Right forelimb (tissue), 1 donor: Measurements from ENCODE around the gene TCEAL5.
"Not testable (repeated sequence)": the region's sequence is repeated elsewhere in the genome, so short reads cannot be mapped to it uniquely, and the experiment has no call there.

Experiments used
- DNase-seq: peaks from one replicate; pipeline ENCODE4 v3.0.0-alpha.2; 2018

Gene TCEAL5, protein sequence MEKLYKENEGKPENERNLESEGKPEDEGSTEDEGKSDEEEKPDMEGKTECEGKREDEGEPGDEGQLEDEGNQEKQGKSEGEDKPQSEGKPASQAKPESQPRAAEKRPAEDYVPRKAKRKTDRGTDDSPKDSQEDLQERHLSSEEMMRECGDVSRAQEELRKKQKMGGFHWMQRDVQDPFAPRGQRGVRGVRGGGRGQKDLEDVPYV

DNA sequence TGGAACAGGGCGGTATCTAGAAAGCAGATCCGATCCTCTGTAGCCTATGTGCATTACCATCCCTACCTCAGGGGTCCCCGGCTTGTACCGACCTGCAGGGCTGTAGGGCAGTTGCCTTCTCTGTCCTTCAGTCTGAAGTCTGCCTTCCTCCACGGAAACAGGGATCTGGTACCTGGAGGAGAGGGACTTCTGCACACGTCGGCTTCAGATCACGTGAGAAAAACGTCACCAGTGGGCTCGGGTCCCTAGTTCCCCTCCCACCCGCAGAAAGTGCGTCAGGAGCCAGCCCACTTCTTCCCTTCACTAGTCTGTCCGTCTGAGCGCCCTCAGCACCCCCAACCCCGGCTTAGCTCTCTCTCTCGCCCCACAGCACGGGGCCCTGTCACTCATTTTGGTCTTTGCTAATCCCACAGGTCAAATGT is at the start of gene TCEAL5:
TCEAL5 (minus strand) TSS at position 170 of the 422 bp plus-strand sequence. CDS start 2,187 bp downstream, outside the sequence.
- DNase-seq, result peak; percentile 71

DNA sequence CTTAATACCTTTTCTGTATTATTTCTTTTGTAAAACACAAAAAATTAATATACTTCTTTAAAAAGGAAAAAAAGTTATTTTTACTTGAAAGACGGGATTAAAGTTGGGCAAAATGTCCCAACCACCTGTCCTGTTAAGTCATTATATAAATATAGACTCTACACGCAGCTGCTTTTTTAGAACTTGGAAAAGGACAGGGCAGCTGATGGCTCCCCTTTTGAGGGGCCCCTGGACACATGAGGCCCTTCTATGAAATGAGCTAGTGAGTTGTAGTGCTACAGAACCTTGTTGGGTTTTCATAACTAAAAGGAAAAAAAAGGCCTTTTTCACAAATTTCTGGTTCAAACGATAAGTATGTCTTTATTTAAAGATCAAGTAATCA is 34.8 kb upstream of the TCEAL5 start:
- DNase-seq, result no peak

DNA sequence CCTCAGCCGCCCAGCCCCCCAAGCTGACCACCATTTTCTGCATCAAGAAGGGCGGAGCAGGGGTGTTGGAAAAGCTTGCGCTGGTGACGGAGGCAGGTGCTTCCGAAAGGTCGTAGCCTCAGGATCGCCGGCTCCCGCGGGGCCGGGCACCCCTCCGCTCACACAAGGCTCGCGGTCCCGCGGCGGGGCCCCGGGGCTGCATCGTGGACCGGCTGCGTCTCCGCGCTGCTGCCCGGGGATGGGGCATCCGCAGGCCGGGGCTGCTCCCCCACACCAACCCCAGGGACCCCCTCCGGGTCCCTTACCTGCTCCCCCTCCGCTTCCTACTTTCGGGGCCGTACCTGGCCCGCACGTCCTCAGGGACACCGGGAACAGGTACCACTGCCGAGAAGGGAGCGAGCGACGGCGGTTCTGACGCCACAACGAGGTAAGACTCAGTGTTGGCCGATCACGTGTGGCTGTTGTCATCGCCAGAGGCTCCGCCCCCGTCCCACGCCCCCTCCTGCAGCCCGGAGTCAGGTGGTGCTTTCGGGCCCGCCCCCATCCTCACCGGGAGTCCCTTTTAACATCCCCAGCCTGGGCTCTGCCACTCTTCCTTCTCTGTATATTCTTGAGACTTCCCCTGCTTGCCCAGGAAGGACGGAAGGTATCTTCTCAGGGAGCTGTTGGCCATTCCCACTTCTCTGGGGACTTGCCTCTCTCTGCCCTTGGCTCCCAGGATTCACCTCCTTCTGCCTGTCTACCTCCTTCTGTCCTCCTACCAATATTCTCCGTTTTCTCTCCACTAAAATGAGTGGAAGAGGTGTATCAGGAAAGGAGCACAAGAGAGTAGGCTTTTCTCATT is 34.2 kb upstream of the TCEAL5 start, which contains the start of gene BEX2:
BEX2 (minus strand) TSS at position 436 of the 844 bp plus-strand sequence. CDS start 1,014 bp downstream, outside the sequence.
- DNase-seq, result peak; percentile 50

DNA sequence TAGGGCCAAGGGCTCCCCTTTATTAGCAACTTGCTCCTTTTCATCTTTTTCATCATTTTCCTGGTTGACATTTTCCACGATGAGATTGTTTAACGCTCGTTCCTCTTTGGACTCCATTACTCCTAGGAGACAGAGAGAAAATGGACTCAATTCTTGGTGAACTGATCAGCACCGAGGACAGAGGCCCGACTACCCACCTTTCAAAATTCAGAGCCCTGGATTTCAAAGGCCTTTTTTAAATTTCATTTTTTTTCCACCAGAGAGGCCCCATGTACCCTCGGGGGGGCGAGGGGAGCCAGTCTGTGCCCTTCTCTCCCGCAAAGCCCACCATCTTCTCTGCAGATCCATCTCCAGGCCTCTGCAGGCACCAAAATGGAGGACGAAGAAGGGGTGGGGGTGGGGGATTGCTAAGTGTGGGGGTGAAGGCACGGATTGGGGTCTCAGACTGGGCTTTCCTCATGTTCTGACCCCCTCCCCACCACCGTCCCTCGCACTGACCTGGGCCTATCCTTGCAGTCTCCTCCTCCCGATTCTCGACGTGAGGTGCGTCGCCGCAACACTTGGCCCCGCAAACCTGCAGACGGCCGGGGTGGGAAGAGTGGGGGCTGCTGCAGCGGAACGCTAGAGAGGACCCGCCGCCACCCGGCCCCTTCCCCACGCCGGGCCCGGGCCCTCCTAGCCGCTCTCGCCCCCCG is 33.5 kb upstream of the TCEAL5 start:
- no peak for DNase-seq

DNA sequence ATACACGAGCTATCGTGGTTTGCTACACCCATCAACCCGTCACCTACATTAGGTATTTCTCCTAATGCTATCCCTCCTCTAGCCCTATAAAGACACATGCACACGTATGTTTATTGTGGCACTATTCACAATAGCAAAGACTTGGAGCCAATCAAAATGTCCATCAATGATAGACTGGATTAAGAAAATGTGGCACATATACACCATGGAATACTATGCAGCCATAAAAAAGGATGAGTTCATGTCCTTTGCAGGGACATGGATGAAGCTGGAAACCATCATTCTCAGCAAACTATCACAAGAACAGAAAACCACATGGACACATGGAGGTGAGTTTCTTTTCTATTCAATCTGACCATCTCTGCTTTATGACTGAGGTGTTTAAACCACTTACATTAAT is 29.1 kb upstream of the TCEAL5 start:
- not testable (repeated sequence) for DNase-seq

DNA sequence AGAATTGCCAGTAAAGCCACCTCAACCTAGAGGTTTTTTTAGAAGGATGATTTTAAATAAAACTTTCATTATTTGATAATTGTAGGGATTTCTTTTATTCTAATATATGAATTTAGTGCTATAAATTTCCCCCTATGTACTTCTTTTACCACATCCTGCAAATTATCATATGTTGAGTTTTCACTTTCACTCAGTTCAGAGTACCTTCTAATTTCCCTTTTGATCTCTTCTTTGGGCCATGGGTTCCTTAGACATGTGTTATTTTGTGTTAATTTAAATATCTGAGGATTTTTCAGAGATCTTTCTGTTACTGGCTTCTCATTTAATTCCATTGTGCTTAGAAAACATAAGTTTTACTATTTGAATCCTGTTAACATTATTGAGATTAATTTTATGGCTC is 28.2 kb upstream of the TCEAL5 start:
- DNase-seq, result no peak

DNA sequence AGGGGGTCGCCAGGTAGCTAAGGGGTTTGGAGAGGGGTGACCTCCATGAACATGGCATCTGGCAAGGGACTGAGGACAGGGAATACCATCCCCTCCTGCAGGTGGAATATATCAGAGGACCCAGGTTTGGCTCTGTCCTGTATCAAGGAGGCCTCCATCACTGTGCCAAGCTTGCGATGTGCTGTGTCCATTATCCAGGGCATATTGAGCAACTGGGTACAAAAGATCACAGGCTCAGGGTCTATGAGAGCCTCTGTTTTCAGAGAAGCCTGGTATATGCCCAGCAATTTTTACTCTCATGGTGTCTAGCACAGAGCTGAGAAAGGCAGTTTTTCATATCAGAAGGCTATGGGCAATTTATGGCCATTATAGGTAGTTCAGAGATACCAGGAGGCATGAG is 16.6 kb upstream of the TCEAL5 start:
- no peak for DNase-seq

DNA sequence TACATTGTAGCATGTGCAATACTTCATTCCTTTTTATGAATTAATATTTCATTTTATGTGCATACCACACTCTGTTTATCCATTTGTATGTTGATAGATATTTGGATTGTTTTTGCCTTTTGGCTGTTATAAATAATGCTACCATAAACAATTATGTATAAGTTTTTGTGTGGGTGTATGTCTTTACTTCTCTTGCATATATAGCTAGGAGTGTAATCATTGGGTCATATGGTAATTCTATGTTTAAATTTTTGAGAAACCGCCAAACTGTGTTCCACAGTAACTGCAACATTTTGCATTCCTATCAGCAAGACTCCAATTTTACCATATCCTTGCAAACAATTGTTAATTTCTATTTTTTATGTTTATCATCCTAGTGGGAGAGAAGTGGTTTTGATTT is 3.1 kb upstream of the TCEAL5 start:
- no peak for DNase-seq

DNA sequence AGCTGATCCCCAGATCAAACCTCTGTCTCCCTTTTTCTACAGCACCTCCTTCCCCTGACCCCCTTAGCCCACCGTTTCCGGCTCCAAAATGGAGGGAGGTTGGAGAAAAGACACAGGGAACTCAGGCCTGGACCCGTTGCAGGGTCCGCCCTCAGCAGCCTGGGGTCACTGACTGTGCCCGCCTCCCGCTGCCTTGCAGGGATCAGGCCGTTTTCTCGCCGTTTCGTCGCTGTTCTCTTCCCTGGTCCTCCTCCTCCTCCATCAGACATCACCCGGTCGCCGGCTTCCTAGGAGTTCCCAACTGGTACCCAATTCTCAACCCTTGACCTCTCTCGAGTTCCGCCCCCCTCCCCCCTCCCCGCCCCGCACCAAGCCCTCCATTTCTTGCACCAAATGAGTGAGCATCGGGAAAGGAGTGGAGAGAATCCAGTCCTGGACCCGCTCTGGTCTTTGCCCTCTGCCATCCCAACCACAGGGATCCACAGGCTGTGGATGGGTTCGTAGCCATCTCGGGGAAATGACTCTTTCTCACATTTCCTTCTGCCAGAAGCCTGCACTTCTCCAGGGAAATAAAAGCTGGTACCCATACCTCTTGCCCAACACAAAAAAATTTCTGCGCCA is 493 bp downstream of the TCEAL5 start:
- no peak for DNase-seq

DNA sequence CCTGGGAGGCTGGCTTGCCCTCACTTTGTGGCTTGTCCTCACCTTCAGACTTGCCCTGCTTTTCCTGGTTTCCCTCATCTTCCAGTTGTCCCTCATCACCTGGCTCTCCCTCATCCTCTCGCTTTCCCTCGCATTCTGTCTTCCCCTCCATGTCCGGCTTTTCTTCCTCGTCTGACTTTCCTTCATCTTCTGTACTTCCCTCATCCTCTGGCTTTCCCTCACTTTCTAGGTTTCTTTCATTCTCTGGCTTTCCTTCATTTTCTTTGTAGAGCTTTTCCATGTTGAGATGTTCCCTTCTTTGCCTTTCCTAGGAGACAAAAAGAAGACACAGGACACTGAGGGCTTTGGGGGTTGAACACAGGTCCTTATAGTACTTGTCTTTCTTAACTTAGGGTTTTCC is 2.3 kb downstream of the TCEAL5 start:
- DNase-seq, result no peak

DNA sequence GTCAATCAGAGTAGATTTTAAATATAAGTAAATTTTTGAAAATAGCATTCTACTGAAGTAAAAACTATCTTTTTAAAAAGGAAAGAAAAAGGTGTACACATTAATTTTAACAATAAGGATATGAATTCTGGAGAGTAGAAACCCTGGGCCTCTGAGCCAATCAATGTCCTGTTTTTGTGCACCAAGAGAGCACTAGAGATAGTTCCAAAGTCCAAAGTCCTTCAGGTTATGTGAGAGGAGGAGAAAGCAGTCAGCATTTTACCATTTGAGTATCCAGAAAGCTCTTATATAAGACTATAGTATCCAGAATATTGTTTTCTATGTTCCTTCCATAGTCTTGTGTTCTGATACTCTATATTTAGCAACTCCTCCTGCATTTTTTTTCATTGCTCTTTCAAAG is 18.3 kb downstream of the TCEAL5 start:
- DNase-seq, result no peak

DNA sequence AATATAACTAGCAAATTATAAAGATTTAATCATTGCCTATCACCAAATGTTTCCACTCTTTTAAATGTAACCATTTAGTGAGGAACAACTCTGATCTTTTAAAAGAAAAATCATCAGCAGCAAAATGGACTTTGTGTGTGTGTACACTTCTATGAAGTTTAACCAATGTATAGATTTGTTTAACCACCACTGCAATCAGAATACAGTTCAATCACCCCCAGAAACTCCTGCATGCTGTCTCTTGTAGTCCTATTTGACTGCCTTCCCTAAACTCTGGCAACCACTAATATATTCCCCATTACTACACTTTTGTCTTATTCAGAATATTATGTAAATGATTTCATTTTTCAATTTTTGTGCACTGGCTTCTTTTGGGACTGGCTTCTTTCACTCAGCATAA is 19.9 kb downstream of the TCEAL5 start:
- DNase-seq, result no peak

DNA sequence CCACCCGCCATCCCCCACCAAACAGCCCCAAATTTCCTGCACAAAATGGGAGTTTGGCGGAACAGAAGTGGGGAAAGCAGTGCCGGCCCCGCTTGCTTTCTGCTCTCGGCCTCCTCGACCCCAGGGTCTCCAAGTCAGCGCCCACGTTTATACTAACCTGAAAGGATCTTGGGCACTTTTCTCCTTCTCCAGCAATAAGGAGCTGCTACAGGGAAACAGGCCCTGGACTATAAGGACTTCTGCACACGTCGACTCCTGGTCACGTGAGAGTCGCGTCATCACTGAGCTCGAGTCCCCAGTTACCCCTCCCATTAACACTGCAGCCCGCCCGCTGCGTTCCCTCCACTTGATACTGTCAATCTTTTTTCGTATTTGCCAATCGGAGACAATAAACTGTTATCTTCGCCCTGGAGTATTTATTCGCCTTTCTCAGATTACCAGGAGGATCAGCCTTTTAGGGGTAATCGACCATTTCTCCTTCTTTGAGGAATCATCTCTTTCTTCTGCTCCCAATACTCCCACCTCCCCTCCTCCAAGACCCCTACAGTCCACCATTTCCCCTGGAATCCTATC is 21.5 kb downstream of the TCEAL5 start, which contains the start of gene TCEAL8:
TCEAL8 (minus strand) TSS at position 235 of the 573 bp plus-strand sequence. CDS start 1,176 bp downstream, outside the sequence.
- peak; percentile 77 for DNase-seq

DNA sequence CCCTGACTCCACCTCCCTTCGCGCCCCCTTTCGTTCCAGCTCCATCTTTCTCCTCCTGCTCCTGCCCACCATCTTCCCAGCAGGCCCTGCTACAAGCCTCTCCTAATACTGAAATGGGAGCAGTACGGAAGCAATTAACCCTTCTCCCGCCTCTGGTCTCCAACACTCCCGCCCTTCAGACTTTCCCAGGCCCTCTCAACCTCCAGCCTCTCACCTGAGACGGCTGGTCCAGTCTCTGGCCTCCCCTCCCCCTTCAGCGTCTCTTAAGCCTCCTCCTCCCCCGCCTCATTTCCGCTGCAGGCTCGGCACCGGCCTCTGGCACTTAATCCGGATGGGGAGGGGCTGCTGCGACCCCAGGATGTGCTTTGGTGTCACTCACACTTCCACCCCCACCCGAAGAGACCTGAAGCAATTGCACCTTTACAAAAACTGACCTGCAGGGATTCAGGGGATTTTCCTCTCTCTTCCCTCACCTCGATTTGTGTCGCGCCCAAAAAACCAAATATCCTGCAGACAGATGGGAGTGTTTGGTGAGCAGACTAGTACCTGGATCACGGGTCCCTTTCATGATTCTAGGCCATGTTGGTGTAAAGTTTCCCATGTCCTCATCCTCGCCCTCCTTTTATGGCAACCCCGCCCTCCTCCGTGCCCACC is 22.3 kb downstream of the TCEAL5 start:
- DNase-seq, result peak; percentile 71

DNA sequence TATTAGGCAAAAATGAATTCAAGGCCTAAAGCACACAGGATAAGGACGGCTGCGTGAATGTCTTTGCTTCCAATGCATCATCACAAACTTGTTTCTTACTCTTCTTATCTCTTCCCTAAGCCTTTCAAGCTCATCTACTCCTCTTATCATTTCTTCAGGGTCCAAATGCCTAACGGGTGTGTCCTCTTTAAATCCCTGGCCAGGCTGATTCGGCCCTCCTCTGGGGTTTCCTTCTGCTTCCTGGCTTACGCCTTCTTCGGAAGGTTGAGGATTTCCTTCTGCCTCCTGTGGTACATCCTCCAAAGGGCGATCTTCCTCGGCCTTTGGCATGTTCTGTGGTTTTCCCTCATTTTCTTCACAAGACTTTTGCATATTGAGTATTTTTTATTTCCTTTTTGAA is 22.9 kb downstream of the TCEAL5 start:
- DNase-seq, result no peak

DNA sequence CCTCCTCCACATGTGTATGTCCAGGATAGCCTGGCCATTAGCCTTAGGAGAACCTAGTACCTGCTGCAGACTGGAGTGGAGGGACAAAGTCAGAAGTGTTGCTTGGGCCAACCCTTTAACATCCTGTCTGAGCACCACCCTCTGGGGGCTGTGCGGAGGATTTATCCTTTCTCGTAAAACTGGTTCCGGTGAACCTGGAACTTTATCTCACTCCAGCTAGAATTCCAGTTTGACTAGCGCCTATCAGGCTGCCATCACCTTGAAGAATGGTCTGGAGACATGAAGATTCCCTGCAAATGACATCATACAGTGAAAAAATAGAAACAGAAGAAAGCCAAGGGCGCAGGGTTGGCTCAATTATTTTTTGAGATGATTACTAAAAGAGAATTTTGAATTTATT is 25.6 kb downstream of the TCEAL5 start:
- no peak for DNase-seq

DNA sequence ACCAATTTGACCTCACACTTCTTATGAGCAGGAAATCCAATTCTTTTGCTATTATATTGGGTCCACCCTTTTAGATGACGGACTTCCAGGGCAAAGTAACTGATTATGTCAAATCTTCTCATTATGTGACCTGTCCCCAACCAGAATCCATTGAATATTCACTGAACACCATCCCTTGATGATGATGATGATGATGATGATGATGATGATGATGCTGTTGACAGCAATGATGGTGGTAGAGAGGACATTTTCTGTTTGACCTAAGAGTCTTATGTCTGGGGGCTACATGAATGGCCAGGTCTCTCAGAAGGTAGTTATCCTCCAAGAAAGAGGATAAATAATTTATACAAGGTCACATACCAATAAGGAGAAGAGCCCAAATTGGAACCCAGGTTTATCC is 26.7 kb downstream of the TCEAL5 start:
- no peak for DNase-seq

DNA sequence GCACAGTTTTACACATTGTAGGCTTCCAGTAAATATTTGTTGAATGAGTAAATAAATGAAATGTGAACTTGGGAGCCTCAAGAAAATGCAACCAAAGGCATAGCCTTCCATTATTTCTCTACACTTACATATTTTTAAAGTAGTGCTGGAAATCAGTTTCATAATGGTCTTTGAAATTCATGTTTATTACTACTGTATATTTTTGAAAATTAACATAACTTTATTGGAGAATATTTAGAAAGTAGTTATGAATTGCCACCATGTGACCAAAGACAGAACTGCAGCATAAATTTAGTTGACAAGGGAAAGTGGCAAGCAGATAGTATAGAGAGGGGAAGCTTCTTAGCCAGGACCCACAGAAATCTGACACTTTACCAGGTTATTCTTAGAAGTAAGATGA is 28.0 kb downstream of the TCEAL5 start:
- DNase-seq, result no peak

DNA sequence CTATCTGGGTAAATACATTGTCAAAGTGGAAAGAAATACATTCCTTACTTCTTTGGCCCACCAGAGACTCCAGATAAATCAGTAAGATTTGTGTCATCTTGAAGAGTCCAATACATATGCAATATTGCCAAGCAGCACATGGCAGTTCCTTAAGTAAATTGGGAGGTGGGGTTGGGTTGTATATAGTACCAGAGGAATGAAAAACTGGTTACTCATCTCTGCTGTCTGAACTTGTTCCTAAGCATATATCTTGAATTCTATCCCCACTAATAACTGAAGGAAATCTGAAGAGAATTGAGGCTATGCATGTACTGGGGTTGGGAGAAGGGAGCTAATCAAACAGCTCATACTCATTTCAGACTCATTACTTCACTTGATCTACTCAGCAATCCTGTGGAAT is 36.4 kb downstream of the TCEAL5 start:
- DNase-seq, result no peak

DNA sequence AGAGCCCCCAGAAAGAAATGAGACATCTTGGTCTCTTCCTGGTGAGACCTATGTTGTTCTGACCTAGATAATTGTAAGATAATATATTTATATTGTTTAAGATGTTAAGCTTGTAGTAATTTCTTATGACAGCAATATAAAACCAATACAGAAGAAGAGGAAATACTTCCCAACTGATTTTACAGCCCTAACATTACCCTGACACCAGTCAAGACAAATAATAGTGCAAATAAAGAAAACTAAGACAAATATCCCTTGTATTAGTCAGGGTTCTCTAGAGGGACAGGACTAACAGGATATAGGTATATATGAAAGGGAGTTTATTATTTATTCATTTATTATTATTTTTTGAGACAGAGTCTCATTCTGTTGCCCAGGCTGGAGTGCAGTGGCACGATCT is 40.3 kb downstream of the TCEAL5 start:
- no peak for DNase-seq

DNA sequence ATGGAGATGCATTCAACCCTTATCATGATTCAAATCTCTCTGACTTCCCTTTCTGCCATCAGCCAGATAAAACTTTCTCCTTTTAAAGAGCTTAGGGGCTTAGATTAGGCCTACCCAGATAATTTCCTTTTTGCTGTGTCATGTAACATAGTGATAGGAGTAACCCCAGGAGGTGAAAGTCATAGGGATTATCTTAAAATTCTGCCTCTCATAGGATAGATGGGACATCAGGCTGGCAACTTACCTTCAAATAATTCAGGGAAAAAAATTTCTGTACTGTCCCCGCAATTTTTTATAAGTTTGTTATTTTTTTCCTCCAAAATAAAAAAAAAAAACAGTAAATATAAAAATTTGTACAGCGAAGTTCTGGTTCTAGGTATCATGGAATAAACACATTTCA is 40.9 kb downstream of the TCEAL5 start:
- not testable (repeated sequence) for DNase-seq

DNA sequence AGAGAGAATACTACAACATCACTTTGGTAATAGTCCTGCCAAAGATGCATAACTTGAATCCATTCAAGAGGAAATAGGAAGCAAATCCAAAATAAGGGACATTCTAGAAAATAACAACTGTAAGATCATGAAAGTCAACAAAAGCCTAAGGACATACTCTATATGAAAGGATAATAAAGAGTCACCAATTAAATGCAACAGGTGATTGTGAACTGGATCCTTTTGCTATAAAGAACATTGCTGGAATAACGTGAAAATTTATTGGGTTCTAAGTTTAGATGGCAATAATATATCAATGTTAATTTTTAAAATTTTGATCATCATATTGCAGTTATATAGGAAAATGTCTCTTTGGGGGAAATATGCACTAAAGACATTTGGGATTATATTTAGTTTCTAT is 41.7 kb downstream of the TCEAL5 start:
- no peak for DNase-seq
